NOMO-1 (cell line): ENCODE measurements around the gene BIN1.

Experiments used
- DNase-seq, 2 experiments: peaks; one replicate each; lab custom pipeline; 2025; ENCODE audit not compliant: unreplicated experiment in 2 of 2; lab: John Stamatoyannopoulos, UW

Gene BIN1

GRCh38 chr2:127076924-127077323 is 30.0 kb downstream of the BIN1 start:
- DNase-seq, result no peak

DNA sequence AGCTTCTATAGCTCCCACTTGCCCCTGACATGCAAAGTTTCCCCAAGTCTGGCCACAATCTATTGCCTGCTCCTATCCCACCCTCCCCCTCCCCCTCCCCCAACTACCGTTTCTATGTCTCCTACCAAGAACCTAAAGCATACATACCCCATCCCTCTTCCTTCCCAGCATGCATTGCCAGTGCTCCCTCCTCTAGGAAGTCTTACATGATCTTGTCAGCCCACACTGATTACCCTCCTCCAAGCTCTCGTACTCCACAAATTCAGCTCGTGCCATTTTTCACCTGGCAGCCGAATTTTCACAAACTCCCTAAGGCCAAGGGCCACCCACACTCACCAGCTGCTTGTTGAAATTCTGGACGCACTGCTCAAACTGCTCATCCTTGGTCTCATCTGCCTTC is 30.7 kb downstream of the BIN1 start:
- DNase-seq, result no peak

- no peak for DNase-seq
Measured at GRCh38 chr2:127075821-127076220, 31.1 kb downstream of the BIN1 start.

DNA sequence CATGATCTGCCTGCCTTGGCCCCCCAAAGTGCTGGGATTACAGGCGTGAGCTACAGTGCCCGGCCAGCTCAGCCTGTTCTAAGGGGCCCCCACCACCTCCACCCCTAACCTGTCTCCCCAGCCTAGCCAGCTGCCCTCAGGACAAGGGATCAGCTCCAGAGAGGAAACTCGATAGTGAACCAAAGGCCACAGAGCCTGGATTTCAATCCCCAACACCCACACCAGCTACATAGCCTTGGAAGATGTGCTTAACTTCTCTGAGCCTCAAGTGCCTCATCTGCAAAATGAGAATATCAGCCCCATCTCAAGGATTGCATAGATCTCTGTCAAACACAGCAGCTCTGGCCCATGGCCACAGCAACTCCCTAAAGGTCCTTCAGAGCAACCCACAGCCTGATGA is 32.0 kb downstream of the BIN1 start:
- no peak for DNase-seq

DNA sequence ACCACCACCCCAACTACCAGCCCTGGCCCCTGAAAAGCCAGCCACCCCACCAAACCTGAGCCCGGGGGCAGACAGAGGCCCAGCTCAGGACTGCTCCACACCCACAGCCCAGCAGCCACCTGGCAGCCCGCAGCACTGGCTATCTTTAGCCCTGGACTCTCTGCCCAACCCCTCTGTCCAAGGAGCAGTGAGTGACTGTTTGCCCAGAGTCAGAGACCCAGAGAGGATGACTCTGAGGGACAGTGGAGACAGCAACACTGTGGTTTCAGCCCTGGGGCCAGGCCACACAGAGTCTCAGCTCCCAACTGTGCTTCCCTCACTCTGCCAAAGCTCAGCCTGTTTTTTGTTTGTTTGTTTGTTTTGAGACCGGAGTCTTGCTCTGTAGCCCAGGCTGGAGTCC is 32.6 kb downstream of the BIN1 start:
- DNase-seq, result no peak

DNA sequence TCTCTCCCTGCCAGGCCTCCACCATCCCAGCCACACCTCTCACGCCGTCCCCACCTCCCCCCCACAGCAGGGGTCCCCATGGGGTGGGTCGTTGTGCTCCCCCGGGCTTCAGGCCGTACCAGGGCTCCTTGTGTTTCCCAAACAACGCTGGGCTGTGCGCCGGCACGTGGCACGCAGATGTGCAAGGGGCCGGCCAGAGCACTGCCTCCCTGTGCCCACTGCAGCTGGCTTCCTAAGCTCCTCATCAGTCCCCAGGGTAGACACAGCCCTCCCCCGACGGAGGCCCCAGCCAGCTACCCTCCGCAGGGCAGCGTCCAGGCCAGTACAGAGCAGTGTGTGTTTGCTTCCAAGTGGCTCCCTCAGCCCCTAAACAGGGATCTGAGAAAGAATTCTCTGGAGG is 34.0 kb downstream of the BIN1 start:
- no peak for DNase-seq

GRCh38 chr2:127072396-127072795 is 34.6 kb downstream of the BIN1 start:
- no peak for DNase-seq

- DNase-seq, result no peak
Measured at GRCh38 chr2:127071901-127072328, 35.0 kb downstream of the BIN1 start.

- DNase-seq, result no peak
Measured at GRCh38 chr2:127070221-127070620, 36.7 kb downstream of the BIN1 start.

GRCh38 chr2:127069536-127069935 is 37.4 kb downstream of the BIN1 start:
- no peak for DNase-seq

- DNase-seq, result no peak
Measured at GRCh38 chr2:127069003-127069402, 38.0 kb downstream of the BIN1 start.

- no peak for DNase-seq
Measured at GRCh38 chr2:127068351-127068741, 38.6 kb downstream of the BIN1 start.

- DNase-seq, result peak; percentile 16 to 21
Measured at GRCh38 chr2:127067620-127068350, 39.2 kb downstream of the BIN1 start.

DNA sequence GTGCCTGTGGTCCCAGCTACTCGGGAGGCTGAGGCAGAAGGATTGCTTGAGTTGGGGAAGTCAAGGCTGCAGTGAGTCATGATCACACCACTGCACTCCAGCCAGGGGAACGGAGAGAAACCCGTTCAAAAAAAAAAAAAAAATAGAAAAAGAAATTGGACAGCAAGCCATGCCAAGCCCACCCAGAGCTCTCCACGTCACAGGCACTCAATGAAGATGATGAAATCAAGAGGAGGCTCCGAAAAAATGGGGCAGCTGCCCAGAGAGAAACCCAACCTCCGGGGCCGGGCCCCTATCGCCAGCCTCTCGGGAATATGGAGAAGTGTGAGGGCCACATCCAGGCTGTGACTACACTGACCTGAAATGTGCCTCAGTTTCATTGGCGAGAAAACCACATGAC is 40.0 kb downstream of the BIN1 start:
- DNase-seq, result peak; percentile 5 to 14

GRCh38 chr2:127065940-127066318 is 41.0 kb downstream of the BIN1 start:
- no peak for DNase-seq

- no peak for DNase-seq
Measured at GRCh38 chr2:127065299-127065939, 41.5 kb downstream of the BIN1 start.

DNA sequence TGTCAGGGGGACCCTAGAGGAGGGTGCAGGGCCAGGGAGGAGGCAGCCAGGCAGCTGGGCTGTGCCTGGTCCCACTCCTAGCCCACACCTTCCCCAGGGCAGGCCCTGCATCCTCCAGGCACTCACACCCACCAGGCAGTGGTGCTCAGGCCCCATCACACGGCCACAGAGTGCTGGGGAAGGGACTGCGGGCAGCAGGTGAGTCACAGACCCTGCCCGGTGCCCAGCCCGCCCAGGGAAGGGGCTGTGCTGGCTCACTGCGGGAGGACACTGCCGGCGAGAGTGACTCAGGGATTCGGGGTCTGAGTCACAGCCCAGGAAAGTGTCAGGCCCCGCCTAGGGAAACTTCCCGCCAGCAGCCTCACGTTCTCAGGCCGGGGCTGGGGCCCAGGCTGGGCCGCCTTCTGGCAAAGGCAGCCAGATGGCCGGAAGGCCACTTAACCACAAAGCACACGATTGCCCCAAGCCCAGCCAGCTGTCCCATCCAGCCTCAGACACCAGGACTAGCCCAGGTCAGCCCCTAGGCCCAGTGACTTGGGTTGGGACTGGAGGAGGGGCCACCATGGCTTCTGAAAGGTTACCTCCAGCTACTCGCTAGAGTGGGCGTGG is 42.2 kb downstream of the BIN1 start:
- DNase-seq, result peak; percentile 88 to 92

GRCh38 chr2:127063701-127064590 is 43.0 kb downstream of the BIN1 start:
- no peak for DNase-seq

DNA sequence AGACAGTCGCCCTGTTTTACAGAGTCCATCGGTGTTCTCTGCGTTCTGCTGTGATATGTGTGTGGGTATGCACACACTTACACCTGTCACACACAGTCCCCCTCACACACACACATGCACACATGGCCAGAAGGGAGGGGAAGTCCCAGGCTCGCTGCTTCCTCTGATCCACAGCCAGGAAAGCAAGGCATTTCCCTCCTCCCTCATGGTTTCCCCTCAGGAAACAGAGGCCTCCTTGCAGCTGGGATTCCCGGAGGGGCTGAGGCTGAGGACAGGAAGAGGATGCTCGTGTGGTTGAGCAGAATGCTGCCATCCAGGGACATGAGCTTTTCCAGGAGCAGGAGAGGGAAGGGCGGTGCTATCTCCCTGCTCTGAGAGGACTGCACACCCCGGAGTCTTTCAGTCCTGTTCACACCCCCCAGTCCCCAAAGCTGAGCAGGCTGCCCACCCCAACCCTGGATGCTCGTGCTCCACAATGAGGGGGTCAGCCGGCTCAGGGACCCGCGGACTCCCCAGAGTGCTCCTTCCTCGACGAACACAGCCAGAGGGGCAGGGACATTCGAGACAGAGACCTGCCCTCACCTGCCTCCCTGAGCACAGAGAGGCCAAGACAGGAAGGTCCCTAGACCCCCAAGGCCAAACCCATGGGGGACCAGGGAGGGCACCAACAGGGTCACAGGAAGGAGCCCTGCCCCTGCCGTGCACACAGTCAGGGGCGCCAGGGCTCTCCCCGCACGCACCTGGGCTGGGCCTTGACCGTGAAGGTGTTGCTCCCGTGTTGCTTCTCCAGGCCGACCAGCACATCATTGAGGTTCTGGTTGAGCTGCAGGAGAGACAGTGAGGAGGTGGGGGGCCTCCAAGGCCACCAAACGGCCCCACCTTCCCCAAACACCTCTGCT is 45.3 kb downstream of the BIN1 start:
- no peak for DNase-seq

DNA sequence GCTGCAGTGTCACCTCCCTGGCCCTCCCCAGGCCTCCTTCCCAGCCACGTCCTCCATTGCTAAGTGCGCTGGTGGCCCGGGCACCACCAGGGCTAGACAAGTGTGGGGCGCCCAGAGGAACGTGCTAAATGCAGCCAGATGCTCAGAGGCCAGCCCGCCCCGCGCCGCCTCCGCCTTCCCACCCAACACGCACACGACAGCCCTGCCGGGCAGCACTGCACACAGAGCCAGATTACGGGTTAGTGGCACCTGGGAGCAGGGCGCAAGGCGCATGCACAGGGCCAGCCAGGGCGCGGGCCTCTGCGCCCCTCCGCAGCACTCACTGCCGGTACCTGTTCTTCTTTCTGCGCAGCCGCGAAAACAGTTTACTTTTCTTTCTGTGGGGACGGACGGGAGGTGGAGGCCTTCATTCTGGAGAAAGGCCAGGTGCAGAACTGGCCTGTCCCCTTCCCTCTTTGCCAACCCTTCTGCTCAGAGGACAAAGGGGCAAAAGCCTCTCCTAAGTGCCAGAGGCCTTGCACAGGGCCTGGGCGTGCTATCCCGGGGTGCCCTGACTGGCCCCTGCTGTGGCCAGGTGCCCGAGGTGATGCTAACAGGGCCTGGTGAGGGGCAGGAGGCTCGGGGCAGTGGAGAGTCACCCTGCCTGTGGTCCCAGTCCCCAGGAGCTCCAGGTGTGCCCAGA is 46.5 kb downstream of the BIN1 start:
- DNase-seq, result no peak
